Endothelial cell of umbilical vein (primary cell): ENCODE results near the gene FRRS1. TPM values are rescaled to one million over a fixed set of nuclear protein-coding genes. Genes with fewer than 3 reads are reported as not detected.

ENCODE experiments used
- BruUV-seq: library from RNA; stranded (reverse); fragments of 400-500 nt; replicated peaks from 2 replicates; lab custom pipeline; 2021; lab: Mats Ljungman, UMichigan
- CTCF ChIA-PET: fragments of 300-600, 350-600 bp; sonication (Branson Sonifier 250); formaldehyde crosslinking; loops from one replicate; lab custom pipeline; 2021; ENCODE audit warnings: antibody characterized with exemption, inconsistent platforms; lab: Charles Lee
- POLR2A ChIA-PET: fragments of 300-600, 350-600 bp; sonication (Branson Sonifier 250); formaldehyde crosslinking; loops from one replicate; lab custom pipeline; 2021; ENCODE audit warnings: antibody characterized with exemption, inconsistent platforms; lab: Charles Lee
- DNase-seq: peaks from one replicate; pipeline ENCODE4 v3.0.0-alpha.2; 2011; ENCODE audit warnings: low read depth, low spot score
- FAIRE-seq: peaks from 2 replicates; lab custom pipeline; 2011; peaks lifted over from hg19 to GRCh38; lab: Jason Lieb, UNC
- H2AFZ ChIP-seq: 2 replicates; pipeline ENCODE4 v1.6.0; 2012; ENCODE audit warnings: low read depth, low read length, control low read depth, inconsistent platforms
- H3K27ac ChIP-seq: 2 replicates; pipeline ENCODE4 v1.5.1; 2011; ENCODE audit warnings: low read depth, mild to moderate bottlenecking, control low read depth, low read length, moderate library complexity; ENCODE audit not compliant: insufficient read depth
- H3K27me3 ChIP-seq, 2 experiments: 2 replicates each; pipeline versions ENCODE4 v1.6.0 to v1.6.1; 2011; ENCODE audit warnings: low read length in 2 of 2, mixed read lengths in 1 of 2; ENCODE audit not compliant: control insufficient read depth in 2 of 2, insufficient read depth in 2 of 2
- H3K36me3 ChIP-seq, 2 experiments: 2 replicates in 1 of 2; 3 replicates in 1 of 2; pipeline ENCODE4 v1.5.1; 2011; ENCODE audit warnings: low read length in 2 of 2, mild to moderate bottlenecking in 1 of 2, moderate library complexity in 1 of 2; ENCODE audit not compliant: control insufficient read depth in 2 of 2, insufficient read depth in 2 of 2; ENCODE audit errors: extremely low read depth in 1 of 2
- H3K4me1 ChIP-seq: 3 replicates; pipeline ENCODE4 v1.5.1; 2011; ENCODE audit warnings: mild to moderate bottlenecking, low read length; ENCODE audit not compliant: control insufficient read depth, insufficient read depth; ENCODE audit errors: extremely low read depth
- H3K4me2 ChIP-seq: 2 replicates; pipeline ENCODE4 v1.6.1; 2011; ENCODE audit warnings: low read length, control low read depth, mixed read lengths; ENCODE audit not compliant: insufficient read depth
- H3K4me3 ChIP-seq, 3 experiments: fragments of 200-600 bp in 1 of 3; sonication (generic), shearing (Covaris generic) in 1 of 3; replicated peaks in 1 of 3; 2 replicates each; pipeline ENCODE4 v1.5.1; 2011 to 2016; ENCODE audit warnings: control low read depth in 3 of 3, low read length in 3 of 3, mild to moderate bottlenecking in 2 of 3, inconsistent platforms in 1 of 3, low read depth in 1 of 3, moderate library complexity in 1 of 3; ENCODE audit not compliant: insufficient read depth in 1 of 3
- H3K79me2 ChIP-seq: 2 replicates; pipeline ENCODE4 v1.6.0; 2012; ENCODE audit warnings: low read length, inconsistent platforms; ENCODE audit not compliant: control insufficient read depth, insufficient read depth
- H3K9ac ChIP-seq: replicated peaks from 2 replicates; pipeline ENCODE3; 2011; ENCODE audit warnings: low read length, control low read depth; ENCODE audit not compliant: insufficient read depth; ENCODE audit errors: extremely low read depth
- H3K9me1 ChIP-seq: replicated peaks from 3 replicates; pipeline ENCODE4 v1.6.0; 2011; ENCODE audit warnings: mild to moderate bottlenecking, low read length; ENCODE audit not compliant: control insufficient read depth, insufficient read depth; ENCODE audit errors: extremely low read depth
- H3K9me3 ChIP-seq: replicated peaks from 2 replicates; pipeline ENCODE4 v1.5.1; 2012; ENCODE audit warnings: low read length, inconsistent platforms; ENCODE audit not compliant: control insufficient read depth, insufficient read depth
- H4K20me1 ChIP-seq: replicated peaks from 2 replicates; pipeline ENCODE3; 2011; ENCODE audit warnings: mild to moderate bottlenecking, low read length; ENCODE audit not compliant: control insufficient read depth, insufficient read depth; ENCODE audit errors: extremely low read depth
- EZH2 ChIP-seq: IDR thresholded peaks from 2 replicates; pipeline ENCODE4 v1.6.1; 2012; ENCODE audit warnings: borderline replicate concordance, low read depth, mild to moderate bottlenecking, moderate library complexity, low read length, inconsistent platforms; ENCODE audit not compliant: severe bottlenecking
- FOS ChIP-seq: IDR thresholded peaks from 2 replicates; pipeline ENCODE4 v1.6.1; 2011; ENCODE audit warnings: mild to moderate bottlenecking, low read length, moderate library complexity, borderline replicate concordance; ENCODE audit not compliant: insufficient read depth
- GATA2 ChIP-seq: IDR thresholded peaks from 2 replicates; pipeline ENCODE4 v1.7.0; 2011; ENCODE audit warnings: low read depth, mild to moderate bottlenecking, moderate library complexity, mixed read lengths, low read length; ENCODE audit not compliant: insufficient read length, insufficient read depth
- JUN ChIP-seq: IDR thresholded peaks from 2 replicates; pipeline ENCODE4 v1.6.1; 2011; ENCODE audit warnings: borderline replicate concordance, low read depth; ENCODE audit not compliant: insufficient read length, insufficient read depth
- MAX ChIP-seq: IDR thresholded peaks from 2 replicates; pipeline ENCODE4 v1.6.1; 2011; ENCODE audit not compliant: insufficient read depth, insufficient read length
- MYC ChIP-seq: IDR thresholded peaks from one replicate; pipeline ENCODE4 v1.6.1; 2011; ENCODE audit warnings: mild to moderate bottlenecking, low read depth, low read length
- POLR2A ChIP-seq: IDR thresholded peaks from 2 replicates; pipeline ENCODE4 v1.6.1; 2012; ENCODE audit warnings: low read depth, mild to moderate bottlenecking, control low read depth, low read length
- POLR2AphosphoS5 ChIP-seq: IDR thresholded peaks from 2 replicates; pipeline ENCODE4 v1.6.1; 2012; ENCODE audit warnings: low read depth, mild to moderate bottlenecking, control low read depth, low read length, moderate library complexity; ENCODE audit not compliant: insufficient read depth
- dilution Hi-C: fragments of 300-500 bp; cut with MboI; formaldehyde crosslinking; loops from one replicate; pipeline ENCODE4 v1.15.0; 2019; ENCODE audit warnings: low sequenced_read_pairs; ENCODE audit not compliant: extremely low pct_ligation_motif_present
- intact Hi-C: fragments of 100-400 bp; cut with micrococcal nuclease; formaldehyde crosslinking; loops from one replicate; pipeline ENCODE4 v1.10.0; 2022
- polyA plus RNA-seq, 4 experiments: library from polyadenylated mRNA; depleted of rRNA in 3 of 4; stranded (reverse) in 3 of 4; unstranded in 1 of 4; fragments of >200 nt; gene quantifications; 2 replicates each; pipeline versions ENCODE4 v1.2.1 to v1.2.3, GENCODE V29; 2011 to 2012; ENCODE audit warnings: missing spikeins in 1 of 4
- total RNA-seq: library from RNA; stranded (reverse); gene quantifications from 2 replicates; pipeline ENCODE4 v1.2.3, GENCODE V29; 2021
- TF ChIP-seq, protein P1 (sequence below), 2 donors: IDR thresholded peaks; 1 replicate in 1 of 2; 2 replicates in 1 of 2; pipeline ENCODE4 v1.5.1; 2011; ENCODE audit warnings: low read length in 2 of 2, mild to moderate bottlenecking in 2 of 2, moderate library complexity in 2 of 2, control low read depth in 1 of 2, inconsistent platforms in 1 of 2, low read depth in 1 of 2; ENCODE audit not compliant: insufficient read depth in 1 of 2; ENCODE audit errors: extremely low read depth in 1 of 2

FRRS1 gene
- total and polyA plus RNA-seq, 2 donors (not counting 3 experiments of a cell fraction or from before 2014, with no cell fraction given): 1.1 to 3.1 TPM

DNA sequence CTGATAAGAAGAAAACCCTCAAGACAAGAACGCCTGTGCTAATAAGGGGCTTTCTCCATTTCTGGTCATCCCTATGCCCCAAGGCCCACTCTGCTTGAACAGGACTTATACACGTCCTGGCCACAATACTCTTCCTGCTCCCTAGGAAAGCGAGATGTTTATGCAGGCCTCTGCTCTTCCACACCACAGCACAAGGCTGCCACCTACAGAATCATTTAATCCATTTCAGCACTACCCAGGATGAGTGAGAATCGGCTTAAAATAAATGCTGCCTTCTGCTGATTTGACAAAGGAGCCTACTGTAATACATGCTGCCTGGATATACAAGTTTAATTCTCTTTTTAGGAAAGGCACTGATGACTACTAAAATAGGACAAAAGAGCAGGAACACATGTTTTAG, 29.4 kb downstream of the FRRS1 start:
- peak overlapping the region; percentile 32 for H2AFZ ChIP-seq
- peak; percentile 84 for DNase-seq
- no peaks in the 10 kb centered on the region for H3K9me1 ChIP-seq
- intact Hi-C loops (loop anchor here (1.0 to 10.0 kb wide), 6 partner anchors 256 to 988 kb away; no protein-coding TSS in a partner anchor), dilution Hi-C loops (no loop called here)
- no peaks in the 10 kb centered on the region for H3K9me3 ChIP-seq
- H4K20me1 ChIP-seq: no peaks in the 10 kb centered on the region
- H3K4me3 ChIP-seq: no peak overlapping the region
- TF ChIP-seq, protein P1, sequence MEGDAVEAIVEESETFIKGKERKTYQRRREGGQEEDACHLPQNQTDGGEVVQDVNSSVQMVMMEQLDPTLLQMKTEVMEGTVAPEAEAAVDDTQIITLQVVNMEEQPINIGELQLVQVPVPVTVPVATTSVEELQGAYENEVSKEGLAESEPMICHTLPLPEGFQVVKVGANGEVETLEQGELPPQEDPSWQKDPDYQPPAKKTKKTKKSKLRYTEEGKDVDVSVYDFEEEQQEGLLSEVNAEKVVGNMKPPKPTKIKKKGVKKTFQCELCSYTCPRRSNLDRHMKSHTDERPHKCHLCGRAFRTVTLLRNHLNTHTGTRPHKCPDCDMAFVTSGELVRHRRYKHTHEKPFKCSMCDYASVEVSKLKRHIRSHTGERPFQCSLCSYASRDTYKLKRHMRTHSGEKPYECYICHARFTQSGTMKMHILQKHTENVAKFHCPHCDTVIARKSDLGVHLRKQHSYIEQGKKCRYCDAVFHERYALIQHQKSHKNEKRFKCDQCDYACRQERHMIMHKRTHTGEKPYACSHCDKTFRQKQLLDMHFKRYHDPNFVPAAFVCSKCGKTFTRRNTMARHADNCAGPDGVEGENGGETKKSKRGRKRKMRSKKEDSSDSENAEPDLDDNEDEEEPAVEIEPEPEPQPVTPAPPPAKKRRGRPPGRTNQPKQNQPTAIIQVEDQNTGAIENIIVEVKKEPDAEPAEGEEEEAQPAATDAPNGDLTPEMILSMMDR (IDR thresholded peaks at IDR 0.05; ENCODE audit: extremely low read depth in 1 of 2, insufficient read depth in 1 of 2, low read depth in 1 of 2, low read length in 2 of 2): peak; percentile 40 to 50
- no peak for TF ChIP-seq MYC
- H3K79me2 ChIP-seq: no peaks in the 10 kb centered on the region
- H3K9ac ChIP-seq: no peak overlapping the region
- POLR2A ChIA-PET: no interaction called here
- H3K36me3 ChIP-seq: no peaks in the 10 kb centered on the region
- no peak overlapping the region for H3K4me2 ChIP-seq
- FAIRE-seq: peak; percentile 94
- CTCF ChIA-PET: interaction anchor here (1.0 to 2.6 kb wide), 2 partner anchors 9 to 943 kb away, joined by 4 to 9 read pairs; no protein-coding TSS in a partner anchor
- no peaks in the 10 kb centered on the region for H3K27me3 ChIP-seq
- no peak overlapping the region for H3K27ac ChIP-seq
- no TSS peak for BruUV-seq
- H3K4me1 ChIP-seq: no peaks in the 10 kb centered on the region

- Histone ChIP-seq H3K9me3 (no peaks in the 10 kb centered on the region), H3K79me2 (no peaks in the 10 kb centered on the region), H3K4me3 (no peak overlapping the region), H3K36me3 (no peaks in the 10 kb centered on the region), H3K4me2 (no peak overlapping the region), H3K27me3 (no peaks in the 10 kb centered on the region), H3K9me1 (no peaks in the 10 kb centered on the region), H4K20me1 (no peaks in the 10 kb centered on the region), H3K27ac (no peak overlapping the region), H2AFZ (no peak overlapping the region), H3K9ac (no peak overlapping the region), H3K4me1 (no peaks in the 10 kb centered on the region)
- ChIA-PET CTCF (no interaction called here), POLR2A (no interaction called here)
- no peak for FAIRE-seq
- dilution Hi-C loops (no loop called here), intact Hi-C loops (loop anchor here (10.0 kb wide), 1 partner anchor 851 kb away; no protein-coding TSS in a partner anchor)
- no peak for DNase-seq
- no TSS peak for BruUV-seq
- no peak for TF ChIP-seq MAX
- no peak for TF ChIP-seq JUN
- TF ChIP-seq, protein P1 (IDR thresholded peaks at IDR 0.05; ENCODE audit: extremely low read depth in 1 of 2, insufficient read depth in 1 of 2, low read depth in 1 of 2, low read length in 2 of 2): no peak
- TF ChIP-seq EZH2: no peak
- TF ChIP-seq POLR2AphosphoS5: no peak
- no peak for TF ChIP-seq GATA2
- TF ChIP-seq MYC: no peak
- no peak for TF ChIP-seq POLR2A
- no peak for TF ChIP-seq FOS
Measured at GRCh38 chr1:99735852-99736251, 30.6 kb downstream of the FRRS1 start.
